ENCODE results near the gene NFASC. TPM values are rescaled to one million over a fixed set of nuclear protein-coding genes. Genes with fewer than 3 reads are reported as not detected.

Gene NFASC
- total RNA-seq, 2 donors from 2014 or later: 27.7 to 45.9 TPM

GRCh38 chr1:204944662-204945061, 74.0 kb downstream of the NFASC start:
- Histone ChIP-seq H3K9me3 (ENCODE audit: control insufficient read depth, low read length) (no peaks in the 10 kb centered on the region), H3K4me3 (ENCODE audit: low read length) (no peak overlapping the region), H3K36me3 (ENCODE audit: control insufficient read depth, insufficient read depth, low read length) (peaks cover 17% of the 10 kb centered on the region), H3K27ac (ENCODE audit: low read depth, low read length) (no peak overlapping the region), H3K27me3 (ENCODE audit: control insufficient read depth, insufficient read depth, low read length, poor library complexity, severe bottlenecking) (no peaks in the 10 kb centered on the region), H3K9ac (ENCODE audit: extremely low read depth, low read length, poor library complexity, severe bottlenecking) (no peak overlapping the region), H3K4me1 (ENCODE audit: control insufficient read depth, insufficient read depth, low read length) (no peaks in the 10 kb centered on the region)
- H3K4me3 Mint-ChIP-seq: no peak overlapping the region
- no peak overlapping the region for H3K27ac Mint-ChIP-seq
- H3K9me3 Mint-ChIP-seq: no peaks in the 10 kb centered on the region
- H3K4me1 Mint-ChIP-seq: peaks cover 7% of the 10 kb centered on the region
- no peak for TF ChIP-seq CTCF (conservative IDR thresholded peaks at IDR 0.05)
- peaks cover 12% of the 10 kb centered on the region for H3K36me3 Mint-ChIP-seq (ENCODE audit: low read depth)
- DNase-seq: no peak
- 97% methylated on average over 4 of the region's 4 CpGs for WGBS, 2 experiments (ENCODE audit: insufficient coverage in 1 of 2, insufficient read length in 1 of 2)
- H3K27me3 Mint-ChIP-seq (ENCODE audit: insufficient read depth): no peaks in the 10 kb centered on the region

GRCh38 chr1:204945565-204945977, 74.9 kb downstream of the NFASC start:
- TF ChIP-seq CTCF (conservative IDR thresholded peaks at IDR 0.05): no peak
- Mint-ChIP-seq H3K4me1 (peaks cover 15% of the 10 kb centered on the region), H3K36me3 (ENCODE audit: low read depth) (peaks cover 12% of the 10 kb centered on the region), H3K27me3 (ENCODE audit: insufficient read depth) (no peaks in the 10 kb centered on the region), H3K27ac (no peak overlapping the region), H3K4me3 (no peak overlapping the region), H3K9me3 (no peaks in the 10 kb centered on the region)
- H3K9ac ChIP-seq (ENCODE audit: extremely low read depth, low read length, poor library complexity, severe bottlenecking): no peak overlapping the region
- DNase-seq: no peak
- no peak overlapping the region for H3K27ac ChIP-seq (ENCODE audit: low read depth, low read length)
- 74 to 94% methylated on average over 2 to 4 of the region's 4 CpGs for WGBS, 2 experiments (ENCODE audit: insufficient coverage in 1 of 2, insufficient read length in 1 of 2)
- no peak overlapping the region for H3K4me3 ChIP-seq (ENCODE audit: low read length)
- peaks cover 17% of the 10 kb centered on the region for H3K36me3 ChIP-seq (ENCODE audit: control insufficient read depth, insufficient read depth, low read length)
- H3K27me3 ChIP-seq (ENCODE audit: control insufficient read depth, insufficient read depth, low read length, poor library complexity, severe bottlenecking): no peaks in the 10 kb centered on the region
- peaks cover 4% of the 10 kb centered on the region for H3K4me1 ChIP-seq (ENCODE audit: control insufficient read depth, insufficient read depth, low read length)
- no peaks in the 10 kb centered on the region for H3K9me3 ChIP-seq (ENCODE audit: control insufficient read depth, low read length)

GRCh38 chr1:204946640-204947039, 76.0 kb downstream of the NFASC start:
- Mint-ChIP-seq H3K27ac (no peak overlapping the region), H3K36me3 (ENCODE audit: low read depth) (peaks cover 12% of the 10 kb centered on the region), H3K27me3 (ENCODE audit: insufficient read depth) (no peaks in the 10 kb centered on the region), H3K4me1 (peaks cover 18% of the 10 kb centered on the region), H3K4me3 (no peak overlapping the region), H3K9me3 (no peaks in the 10 kb centered on the region)
- Histone ChIP-seq H3K4me1 (ENCODE audit: control insufficient read depth, insufficient read depth, low read length) (peaks cover 4% of the 10 kb centered on the region), H3K9ac (ENCODE audit: extremely low read depth, low read length, poor library complexity, severe bottlenecking) (no peak overlapping the region), H3K27me3 (ENCODE audit: control insufficient read depth, insufficient read depth, low read length, poor library complexity, severe bottlenecking) (no peaks in the 10 kb centered on the region), H3K27ac (ENCODE audit: low read depth, low read length) (no peak overlapping the region), H3K9me3 (ENCODE audit: control insufficient read depth, low read length) (no peaks in the 10 kb centered on the region), H3K36me3 (ENCODE audit: control insufficient read depth, insufficient read depth, low read length) (peaks cover 18% of the 10 kb centered on the region), H3K4me3 (ENCODE audit: low read length) (no peak overlapping the region)
- no peak for TF ChIP-seq CTCF (conservative IDR thresholded peaks at IDR 0.05)
- DNase-seq: no peak
- 91 to 95% methylated on average over 8 to 9 of the region's 9 CpGs for WGBS, 2 experiments (ENCODE audit: insufficient coverage in 1 of 2, insufficient read length in 1 of 2)
